Neural cell (in vitro differentiated cells): ENCODE results near the gene POLR2H.

Experiments
- EP300 ChIP-seq: fragments of 450-650 bp; conservative IDR thresholded peaks from 2 replicates; pipeline ENCODE4 v1.6.1; 2014; ENCODE audit warnings: antibody characterized with exemption, mild to moderate bottlenecking, moderate library complexity; ENCODE audit not compliant: poor library complexity, severe bottlenecking
- EZH2 ChIP-seq: fragments of 200-600, 300-800 bp; shearing (Covaris generic), sonication (generic); IDR thresholded peaks from 2 replicates; pipeline ENCODE4 v1.6.1; 2014; ENCODE audit warnings: antibody characterized with exemption, low read length, borderline replicate concordance, mild to moderate bottlenecking; ENCODE audit not compliant: insufficient read depth, poor library complexity, severe bottlenecking
- MXI1 ChIP-seq: fragments of 450-650 bp; conservative IDR thresholded peaks from 2 replicates; pipeline ENCODE4 v1.6.1; 2014; ENCODE audit warnings: antibody characterized with exemption, mild to moderate bottlenecking; ENCODE audit not compliant: poor library complexity, severe bottlenecking
- RAD21 ChIP-seq: fragments of 450-650 bp; conservative IDR thresholded peaks from 2 replicates; pipeline ENCODE4 v1.6.1; 2014; ENCODE audit warnings: antibody characterized with exemption, mild to moderate bottlenecking, moderate library complexity
- TF ChIP-seq, protein P1 (sequence below): fragments of 450-650 bp; IDR thresholded peaks from 2 replicates; pipeline ENCODE4 v1.5.1; 2014; ENCODE audit warnings: antibody characterized with exemption, mild to moderate bottlenecking, moderate library complexity; ENCODE audit not compliant: poor library complexity, severe bottlenecking
- TF ChIP-seq, protein P2 (sequence below): IDR thresholded peaks from 2 replicates; pipeline ENCODE4 v1.6.1; 2012; ENCODE audit warnings: borderline replicate concordance

DNA sequence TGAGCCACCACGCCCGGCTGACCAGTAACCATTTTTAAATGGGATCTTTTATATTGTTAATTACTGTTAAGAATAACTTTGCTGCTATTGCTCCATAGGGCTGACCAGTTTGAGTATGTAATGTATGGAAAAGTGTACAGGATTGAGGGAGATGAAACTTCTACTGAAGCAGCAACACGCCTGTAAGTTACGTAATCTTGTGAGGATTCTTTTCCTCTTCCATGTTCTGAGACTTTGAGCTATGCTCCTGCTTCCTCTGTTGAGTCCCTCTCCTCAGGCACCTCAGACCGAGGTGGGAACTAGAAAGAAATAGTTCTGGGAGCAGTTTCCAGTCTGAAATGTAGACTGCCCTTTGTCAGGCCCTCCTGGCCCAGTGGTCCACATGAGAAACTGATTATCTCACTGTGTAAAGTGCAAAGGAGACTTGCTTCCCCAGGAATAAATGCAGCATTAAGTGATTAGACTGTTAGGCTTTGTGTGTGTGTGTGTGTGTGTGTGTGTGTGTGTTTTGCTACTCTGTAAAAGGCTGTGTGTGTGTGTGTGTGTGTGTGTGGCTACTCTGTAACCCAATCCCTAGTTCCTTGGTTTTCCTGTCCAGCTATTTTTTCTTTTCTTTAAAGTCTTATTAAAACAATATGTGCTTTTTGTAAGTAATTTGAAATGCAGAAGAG lies 5.2 kb downstream of the POLR2H start:
- no peak for TF ChIP-seq EZH2
- no peak for TF ChIP-seq RAD21
- TF ChIP-seq, protein P1, sequence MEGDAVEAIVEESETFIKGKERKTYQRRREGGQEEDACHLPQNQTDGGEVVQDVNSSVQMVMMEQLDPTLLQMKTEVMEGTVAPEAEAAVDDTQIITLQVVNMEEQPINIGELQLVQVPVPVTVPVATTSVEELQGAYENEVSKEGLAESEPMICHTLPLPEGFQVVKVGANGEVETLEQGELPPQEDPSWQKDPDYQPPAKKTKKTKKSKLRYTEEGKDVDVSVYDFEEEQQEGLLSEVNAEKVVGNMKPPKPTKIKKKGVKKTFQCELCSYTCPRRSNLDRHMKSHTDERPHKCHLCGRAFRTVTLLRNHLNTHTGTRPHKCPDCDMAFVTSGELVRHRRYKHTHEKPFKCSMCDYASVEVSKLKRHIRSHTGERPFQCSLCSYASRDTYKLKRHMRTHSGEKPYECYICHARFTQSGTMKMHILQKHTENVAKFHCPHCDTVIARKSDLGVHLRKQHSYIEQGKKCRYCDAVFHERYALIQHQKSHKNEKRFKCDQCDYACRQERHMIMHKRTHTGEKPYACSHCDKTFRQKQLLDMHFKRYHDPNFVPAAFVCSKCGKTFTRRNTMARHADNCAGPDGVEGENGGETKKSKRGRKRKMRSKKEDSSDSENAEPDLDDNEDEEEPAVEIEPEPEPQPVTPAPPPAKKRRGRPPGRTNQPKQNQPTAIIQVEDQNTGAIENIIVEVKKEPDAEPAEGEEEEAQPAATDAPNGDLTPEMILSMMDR: no peak
- TF ChIP-seq, protein P2, sequence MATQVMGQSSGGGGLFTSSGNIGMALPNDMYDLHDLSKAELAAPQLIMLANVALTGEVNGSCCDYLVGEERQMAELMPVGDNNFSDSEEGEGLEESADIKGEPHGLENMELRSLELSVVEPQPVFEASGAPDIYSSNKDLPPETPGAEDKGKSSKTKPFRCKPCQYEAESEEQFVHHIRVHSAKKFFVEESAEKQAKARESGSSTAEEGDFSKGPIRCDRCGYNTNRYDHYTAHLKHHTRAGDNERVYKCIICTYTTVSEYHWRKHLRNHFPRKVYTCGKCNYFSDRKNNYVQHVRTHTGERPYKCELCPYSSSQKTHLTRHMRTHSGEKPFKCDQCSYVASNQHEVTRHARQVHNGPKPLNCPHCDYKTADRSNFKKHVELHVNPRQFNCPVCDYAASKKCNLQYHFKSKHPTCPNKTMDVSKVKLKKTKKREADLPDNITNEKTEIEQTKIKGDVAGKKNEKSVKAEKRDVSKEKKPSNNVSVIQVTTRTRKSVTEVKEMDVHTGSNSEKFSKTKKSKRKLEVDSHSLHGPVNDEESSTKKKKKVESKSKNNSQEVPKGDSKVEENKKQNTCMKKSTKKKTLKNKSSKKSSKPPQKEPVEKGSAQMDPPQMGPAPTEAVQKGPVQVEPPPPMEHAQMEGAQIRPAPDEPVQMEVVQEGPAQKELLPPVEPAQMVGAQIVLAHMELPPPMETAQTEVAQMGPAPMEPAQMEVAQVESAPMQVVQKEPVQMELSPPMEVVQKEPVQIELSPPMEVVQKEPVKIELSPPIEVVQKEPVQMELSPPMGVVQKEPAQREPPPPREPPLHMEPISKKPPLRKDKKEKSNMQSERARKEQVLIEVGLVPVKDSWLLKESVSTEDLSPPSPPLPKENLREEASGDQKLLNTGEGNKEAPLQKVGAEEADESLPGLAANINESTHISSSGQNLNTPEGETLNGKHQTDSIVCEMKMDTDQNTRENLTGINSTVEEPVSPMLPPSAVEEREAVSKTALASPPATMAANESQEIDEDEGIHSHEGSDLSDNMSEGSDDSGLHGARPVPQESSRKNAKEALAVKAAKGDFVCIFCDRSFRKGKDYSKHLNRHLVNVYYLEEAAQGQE: no peak
- no peak for TF ChIP-seq EP300
- no peak for TF ChIP-seq MXI1
